Liver (tissue), 9 donors: ENCODE results near the gene DEFB121. TPM values are rescaled to one million over a fixed set of nuclear protein-coding genes. Genes with fewer than 3 reads are reported as not detected.

ENCODE experiments used
- DNase-seq: peaks from one replicate; pipeline ENCODE4 v3.0.0-alpha.2; 2017; ENCODE audit warnings: low spot score
- H3K27ac ChIP-seq, 2 donors: one replicate each; pipeline ENCODE4 v1.7.0; 2013; ENCODE audit warnings: inconsistent platforms in 2 of 2, low read length in 2 of 2, control low read depth in 1 of 2, low read depth in 1 of 2, mild to moderate bottlenecking in 1 of 2
- H3K27me3 ChIP-seq, 4 donors: one replicate each; pipeline versions ENCODE4 v1.6.1 to v1.7.0; 2013; ENCODE audit warnings: low read length in 3 of 4, inconsistent platforms in 1 of 4, mild to moderate bottlenecking in 1 of 4, moderate library complexity in 1 of 4; ENCODE audit not compliant: control insufficient read depth in 4 of 4, insufficient read depth in 4 of 4
- H3K36me3 ChIP-seq, 4 donors: one replicate each; pipeline versions ENCODE4 v1.6.1 to v1.7.0; 2013; ENCODE audit warnings: low read length in 3 of 4, mild to moderate bottlenecking in 3 of 4, low read depth in 1 of 4, moderate library complexity in 1 of 4; ENCODE audit not compliant: control insufficient read depth in 4 of 4, insufficient read depth in 3 of 4
- H3K4me1 ChIP-seq, 4 donors: one replicate each; pipeline versions ENCODE4 v1.6.1 to v1.7.0; 2013; ENCODE audit warnings: low read length in 3 of 4, mild to moderate bottlenecking in 3 of 4, moderate library complexity in 1 of 4; ENCODE audit not compliant: control insufficient read depth in 4 of 4, insufficient read depth in 4 of 4
- H3K4me3 ChIP-seq, 3 donors: one replicate each; pipeline versions ENCODE4 v1.6.1 to v1.7.0; 2013; ENCODE audit warnings: low read length in 3 of 3, control low read depth in 1 of 3, low read depth in 1 of 3, mild to moderate bottlenecking in 1 of 3
- H3K9ac ChIP-seq, 2 donors: one replicate each; pipeline ENCODE4 v1.7.0; 2013; ENCODE audit warnings: low read length in 2 of 2, mild to moderate bottlenecking in 2 of 2, moderate library complexity in 2 of 2, control low read depth in 1 of 2, low read depth in 1 of 2
- H3K9me3 ChIP-seq, 4 donors: one replicate each; pipeline versions ENCODE4 v1.6.1 to v1.7.0; 2013; ENCODE audit warnings: low read length in 3 of 4; ENCODE audit not compliant: control insufficient read depth in 4 of 4
- ATF3 ChIP-seq: IDR thresholded peaks from 2 replicates; pipeline ENCODE4 v1.6.1; 2016; ENCODE audit warnings: antibody characterized with exemption
- CTCF ChIP-seq: fragments of 150-350 bp; IDR thresholded peaks from 2 replicates; pipeline ENCODE4 v1.5.1; 2017; ENCODE audit warnings: improper control_type of control experiment, low read depth, low read length; ENCODE audit not compliant: missing input control
- EGR1 ChIP-seq, 2 donors: IDR thresholded peaks; 2 replicates each; pipeline ENCODE4 v1.6.1; 2016 to 2018; ENCODE audit warnings: antibody characterized with exemption in 2 of 2, low read depth in 2 of 2
- FOXA1 ChIP-seq: IDR thresholded peaks from 2 replicates; pipeline ENCODE4 v1.6.1; 2016; ENCODE audit warnings: antibody characterized with exemption
- FOXA2 ChIP-seq: IDR thresholded peaks from 2 replicates; pipeline ENCODE4 v1.6.1; 2016; ENCODE audit warnings: antibody characterized with exemption
- GABPA ChIP-seq, 2 donors: IDR thresholded peaks in 1 of 2; conservative IDR thresholded peaks in 1 of 2; 2 replicates each; pipeline ENCODE4 v1.6.1; 2016; ENCODE audit warnings: antibody characterized with exemption in 2 of 2, mild to moderate bottlenecking in 1 of 2, moderate library complexity in 1 of 2
- HNF4A ChIP-seq, 2 donors: conservative IDR thresholded peaks; 2 replicates each; pipeline ENCODE4 v1.6.1; 2016; ENCODE audit warnings: antibody characterized with exemption in 2 of 2, mild to moderate bottlenecking in 2 of 2
- HNF4G ChIP-seq: IDR thresholded peaks from 2 replicates; pipeline ENCODE4 v1.6.1; 2016; ENCODE audit warnings: antibody characterized with exemption
- JUND ChIP-seq, 2 donors: IDR thresholded peaks; 2 replicates each; pipeline ENCODE4 v1.6.1; 2016; ENCODE audit warnings: antibody characterized with exemption in 2 of 2
- MAX ChIP-seq: IDR thresholded peaks from 2 replicates; pipeline ENCODE4 v1.6.1; 2016; ENCODE audit warnings: antibody characterized with exemption
- NR2F2 ChIP-seq: IDR thresholded peaks from 2 replicates; pipeline ENCODE4 v1.6.1; 2016; ENCODE audit warnings: antibody characterized with exemption
- RAD21 ChIP-seq, 2 donors: IDR thresholded peaks; 2 replicates each; pipeline ENCODE4 v1.6.1; 2016; ENCODE audit warnings: antibody characterized with exemption in 2 of 2, mild to moderate bottlenecking in 2 of 2
- REST ChIP-seq: IDR thresholded peaks from 2 replicates; pipeline ENCODE4 v1.6.1; 2016; ENCODE audit warnings: antibody characterized with exemption, mild to moderate bottlenecking
- RXRA ChIP-seq, 2 donors: IDR thresholded peaks; 2 replicates each; pipeline ENCODE4 v1.6.1; 2017 to 2018; ENCODE audit warnings: antibody characterized with exemption in 2 of 2, mild to moderate bottlenecking in 1 of 2
- SP1 ChIP-seq: IDR thresholded peaks from 2 replicates; pipeline ENCODE4 v1.6.1; 2018; ENCODE audit warnings: antibody characterized with exemption, mild to moderate bottlenecking
- TAF1 ChIP-seq: conservative IDR thresholded peaks from 2 replicates; pipeline ENCODE4 v1.6.1; 2016; ENCODE audit warnings: antibody characterized with exemption, mild to moderate bottlenecking
- YY1 ChIP-seq: IDR thresholded peaks from 2 replicates; pipeline ENCODE4 v1.6.1; 2016; ENCODE audit warnings: antibody characterized with exemption, mild to moderate bottlenecking
- WGBS: extraction: QIAGEN DNeasy Blood & Tissue Kit; methylation state at CpG from one replicate; pipeline ENCODE4 v1.1.7; 2013; 5-methylcytosine and 5-hydroxymethylcytosine counted together
- polyA plus RNA-seq, 2 donors: library from polyadenylated mRNA; stranded (reverse) in 1 of 2; unstranded in 1 of 2; fragments of 200-250 nt in 1 of 2; fragments of >200 nt in 1 of 2; fragmentation: Nextera tagmentation in 1 of 2; extraction: Ambion mirVana in 1 of 2; gene quantifications; one replicate each; pipeline versions ENCODE4 v1.2.1 to v1.2.3, GENCODE V29; 2013 to 2015
- total RNA-seq, 2 donors: library from RNA; depleted of rRNA; stranded (reverse); fragments of >200 nt; gene quantifications; one replicate each; pipeline ENCODE4 v1.2.3, GENCODE V29; 2014
- donor health status: healthy.
- donor health status: healthy.
- donor health status: healthy.
- donor health status: healthy.
- donor health status: healthy.

Gene DEFB121
- total and polyA plus RNA-seq, 4 donors: not detected

- H3K9ac ChIP-seq: no peak overlapping the region
- TF ChIP-seq MAX: no peak
- no peak for TF ChIP-seq NR2F2
- TF ChIP-seq JUND (IDR thresholded peaks at IDR 0.05): no peak
- no peak for TF ChIP-seq ATF3
- no peak for TF ChIP-seq RXRA (IDR thresholded peaks at IDR 0.05)
- TF ChIP-seq HNF4G: no peak
- TF ChIP-seq FOXA2: no peak
- no peak for TF ChIP-seq RAD21 (IDR thresholded peaks at IDR 0.05)
- TF ChIP-seq FOXA1: no peak
- TF ChIP-seq EGR1 (IDR thresholded peaks at IDR 0.05; ENCODE audit: low read depth in 2 of 2): no peak
- TF ChIP-seq CTCF: no peak
- TF ChIP-seq HNF4A (conservative IDR thresholded peaks at IDR 0.05): no peak
- TF ChIP-seq TAF1: no peak
- TF ChIP-seq SP1: no peak
- no peak overlapping the region for H3K27ac ChIP-seq
- H3K4me3 ChIP-seq: no peak overlapping the region
- no peaks in the 10 kb centered on the region for H3K9me3 ChIP-seq
- WGBS: 66% methylated on average over 8 of the region's 8 CpGs
- no peak for DNase-seq
- H3K36me3 ChIP-seq: no peaks in the 10 kb centered on the region
- no peaks in the 10 kb centered on the region for H3K27me3 ChIP-seq
- no peaks in the 10 kb centered on the region for H3K4me1 ChIP-seq
Observed at GRCh38 chr20:31449511-31450414, 43.7 kb upstream of the DEFB121 start.

GRCh38 chr20:31446084-31446819, 40.2 kb upstream of the DEFB121 start:
- Histone ChIP-seq H3K9me3 (no peaks in the 10 kb centered on the region), H3K27me3 (peaks cover 0 to 2% (median 0%) of the 10 kb centered on the region in 4 donors), H3K9ac (no peak overlapping the region), H3K4me1 (no peaks in the 10 kb centered on the region), H3K36me3 (no peaks in the 10 kb centered on the region), H3K27ac (no peak overlapping the region), H3K4me3 (no peak overlapping the region)
- WGBS: 73% methylated on average over 12 of the region's 12 CpGs
- TF ChIP-seq HNF4G: no peak
- TF ChIP-seq CTCF: no peak
- no peak for TF ChIP-seq GABPA (IDR thresholded peaks at IDR 0.05 in 1 of 2, conservative IDR thresholded peaks at IDR 0.05 in 1 of 2)
- TF ChIP-seq MAX: no peak
- no peak for TF ChIP-seq YY1
- TF ChIP-seq REST: no peak
- no peak for TF ChIP-seq SP1
- TF ChIP-seq TAF1: no peak
- DNase-seq: no peak
